ENCODE measurements around the gene LRP2. TPM values are rescaled to one million over a fixed set of nuclear protein-coding genes. Genes with fewer than 3 reads are reported as not detected.

LRP2 gene
- total RNA-seq, 2 donors from 2014 or later, result 0.05 TPM; not detected in 1

GRCh38 chr2:169178804-169179390 is 183.4 kb downstream of the LRP2 start:
- no peaks in the 10 kb centered on the region for H3K36me3 Mint-ChIP-seq
- no peak overlapping the region for H3K27ac Mint-ChIP-seq
- H3K4me3 Mint-ChIP-seq, result no peak overlapping the region
- no peaks in the 10 kb centered on the region for H3K4me1 Mint-ChIP-seq (ENCODE audit: low read depth in 2 of 2)
- no peak for DNase-seq (ENCODE audit: low spot score)
- H3K27me3 Mint-ChIP-seq, result peaks cover 13 to 23% of the 10 kb centered on the region in 2 donors
- no peaks in the 10 kb centered on the region for H3K9me3 Mint-ChIP-seq
- no peak for ATAC-seq

GRCh38 chr2:169178364-169178763 is 184.0 kb downstream of the LRP2 start:
- no peak for ATAC-seq
- peaks cover 13 to 27% of the 10 kb centered on the region in 2 donors for H3K27me3 Mint-ChIP-seq
- H3K9me3 Mint-ChIP-seq, result no peaks in the 10 kb centered on the region
- no peak overlapping the region for H3K27ac Mint-ChIP-seq
- no peak overlapping the region for H3K4me3 Mint-ChIP-seq
- H3K4me1 Mint-ChIP-seq (ENCODE audit: low read depth in 2 of 2), result no peaks in the 10 kb centered on the region
- DNase-seq (ENCODE audit: low spot score), result no peak
- no peaks in the 10 kb centered on the region for H3K36me3 Mint-ChIP-seq

GRCh38 chr2:169175112-169175511 is 187.2 kb downstream of the LRP2 start:
- ATAC-seq, result no peak
- Mint-ChIP-seq H3K4me3 (no peak overlapping the region), H3K9me3 (no peaks in the 10 kb centered on the region), H3K27me3 (peaks cover 18 to 28% of the 10 kb centered on the region in 2 donors), H3K36me3 (no peaks in the 10 kb centered on the region), H3K27ac (no peak overlapping the region), H3K4me1 (ENCODE audit: low read depth in 2 of 2) (no peaks in the 10 kb centered on the region)
- no peak for DNase-seq (ENCODE audit: low spot score)

GRCh38 chr2:169173876-169174275 is 188.5 kb downstream of the LRP2 start:
- Mint-ChIP-seq H3K4me3 (no peak overlapping the region), H3K27me3 (peaks cover 22 to 28% of the 10 kb centered on the region in 2 donors), H3K27ac (no peak overlapping the region), H3K4me1 (ENCODE audit: low read depth in 2 of 2) (no peaks in the 10 kb centered on the region), H3K36me3 (no peaks in the 10 kb centered on the region), H3K9me3 (no peaks in the 10 kb centered on the region)
- no peak for ATAC-seq
- DNase-seq (ENCODE audit: low spot score), result no peak

GRCh38 chr2:169172914-169173313 is 189.4 kb downstream of the LRP2 start:
- Mint-ChIP-seq H3K4me3 (no peak overlapping the region), H3K27ac (no peak overlapping the region), H3K4me1 (ENCODE audit: low read depth in 2 of 2) (no peaks in the 10 kb centered on the region), H3K36me3 (no peaks in the 10 kb centered on the region), H3K27me3 (peaks cover 22 to 25% of the 10 kb centered on the region in 2 donors), H3K9me3 (no peaks in the 10 kb centered on the region)
- DNase-seq (ENCODE audit: low spot score), result no peak
- ATAC-seq, result no peak

- peaks cover 18 to 19% of the 10 kb centered on the region in 2 donors for H3K27me3 Mint-ChIP-seq
- H3K9me3 Mint-ChIP-seq, result no peaks in the 10 kb centered on the region
- H3K4me3 Mint-ChIP-seq, result no peak overlapping the region
- no peak for DNase-seq (ENCODE audit: low spot score)
- no peak for ATAC-seq
- no peaks in the 10 kb centered on the region for H3K36me3 Mint-ChIP-seq
- H3K4me1 Mint-ChIP-seq (ENCODE audit: low read depth in 2 of 2), result no peaks in the 10 kb centered on the region
- no peak overlapping the region for H3K27ac Mint-ChIP-seq
These were observed 190.1 kb downstream of the LRP2 start for GRCh38 chr2:169172151-169172735.

- Mint-ChIP-seq H3K27me3 (peaks cover 12 to 17% of the 10 kb centered on the region in 2 donors), H3K36me3 (no peaks in the 10 kb centered on the region), H3K4me1 (ENCODE audit: low read depth in 2 of 2) (no peaks in the 10 kb centered on the region), H3K9me3 (no peaks in the 10 kb centered on the region), H3K4me3 (no peak overlapping the region), H3K27ac (no peak overlapping the region)
- no peak for ATAC-seq
- no peak for DNase-seq (ENCODE audit: low spot score)
These were observed 196.5 kb downstream of the LRP2 start for GRCh38 chr2:169165791-169166190.

- DNase-seq (ENCODE audit: low spot score) (no peak), ATAC-seq (no peak)
- Mint-ChIP-seq H3K27ac (no peak overlapping the region), H3K4me3 (no peak overlapping the region), H3K36me3 (no peaks in the 10 kb centered on the region), H3K27me3 (peaks cover 18 to 22% of the 10 kb centered on the region in 2 donors), H3K9me3 (no peaks in the 10 kb centered on the region), H3K4me1 (ENCODE audit: low read depth in 2 of 2) (no peaks in the 10 kb centered on the region)
These were observed 198.0 kb downstream of the LRP2 start for GRCh38 chr2:169164311-169164710.

GRCh38 chr2:169162613-169163012 is 199.7 kb downstream of the LRP2 start:
- ATAC-seq, result peak in 1 of 2 donors; percentile 6
- no peak for DNase-seq (ENCODE audit: low spot score)
- no peak overlapping the region for H3K27ac Mint-ChIP-seq
- H3K27me3 Mint-ChIP-seq, result peaks cover 22 to 31% of the 10 kb centered on the region in 2 donors
- H3K36me3 Mint-ChIP-seq, result no peaks in the 10 kb centered on the region
- no peaks in the 10 kb centered on the region for H3K9me3 Mint-ChIP-seq
- no peaks in the 10 kb centered on the region for H3K4me1 Mint-ChIP-seq (ENCODE audit: low read depth in 2 of 2)
- no peak overlapping the region for H3K4me3 Mint-ChIP-seq

- H3K4me1 Mint-ChIP-seq (ENCODE audit: low read depth in 2 of 2), result no peaks in the 10 kb centered on the region
- ATAC-seq (no peak), DNase-seq (ENCODE audit: low spot score) (no peak)
- H3K27me3 Mint-ChIP-seq, result peaks cover 21 to 39% of the 10 kb centered on the region in 2 donors
- no peak overlapping the region for H3K27ac Mint-ChIP-seq
- no peaks in the 10 kb centered on the region for H3K9me3 Mint-ChIP-seq
- H3K36me3 Mint-ChIP-seq, result no peaks in the 10 kb centered on the region
- no peak overlapping the region for H3K4me3 Mint-ChIP-seq
These were observed 201.3 kb downstream of the LRP2 start for GRCh38 chr2:169160926-169161481.

- Mint-ChIP-seq H3K9me3 (no peaks in the 10 kb centered on the region), H3K4me1 (ENCODE audit: low read depth in 2 of 2) (no peaks in the 10 kb centered on the region), H3K27ac (no peak overlapping the region), H3K27me3 (peaks cover 20 to 29% of the 10 kb centered on the region in 2 donors), H3K36me3 (no peaks in the 10 kb centered on the region), H3K4me3 (no peak overlapping the region)
- DNase-seq (ENCODE audit: low spot score), result no peak
- no peak for ATAC-seq
These were observed 202.6 kb downstream of the LRP2 start for GRCh38 chr2:169159686-169160085.

- H3K36me3 Mint-ChIP-seq, result no peaks in the 10 kb centered on the region
- no peaks in the 10 kb centered on the region for H3K4me1 Mint-ChIP-seq (ENCODE audit: low read depth in 2 of 2)
- no peak overlapping the region for H3K27ac Mint-ChIP-seq
- peaks cover 3% of the 10 kb centered on the region for H3K9me3 Mint-ChIP-seq
- DNase-seq (ENCODE audit: low spot score) (no peak), ATAC-seq (no peak)
- peaks cover 20 to 29% of the 10 kb centered on the region in 2 donors for H3K27me3 Mint-ChIP-seq
- no peak overlapping the region for H3K4me3 Mint-ChIP-seq
These were observed 203.5 kb downstream of the LRP2 start for GRCh38 chr2:169158874-169159273.

- ATAC-seq, result no peak
- no peaks in the 10 kb centered on the region for H3K36me3 Mint-ChIP-seq
- no peaks in the 10 kb centered on the region for H3K27me3 Mint-ChIP-seq
- no peaks in the 10 kb centered on the region for H3K9me3 Mint-ChIP-seq
- DNase-seq (ENCODE audit: low spot score), result no peak
- no peaks in the 10 kb centered on the region for H3K4me1 Mint-ChIP-seq (ENCODE audit: low read depth in 2 of 2)
- no peak overlapping the region for H3K4me3 Mint-ChIP-seq
- H3K27ac Mint-ChIP-seq, result no peak overlapping the region
These were observed 216.1 kb downstream of the LRP2 start for GRCh38 chr2:169146220-169146619.

GRCh38 chr2:169143998-169144397 is 218.3 kb downstream of the LRP2 start:
- no peak for ATAC-seq
- Mint-ChIP-seq H3K27ac (no peak overlapping the region), H3K9me3 (no peaks in the 10 kb centered on the region), H3K36me3 (no peaks in the 10 kb centered on the region), H3K4me3 (no peak overlapping the region), H3K27me3 (no peaks in the 10 kb centered on the region), H3K4me1 (ENCODE audit: low read depth in 2 of 2) (no peaks in the 10 kb centered on the region)
- no peak for DNase-seq (ENCODE audit: low spot score)

Data from natural killer cell treated with Interleukin-12 subunit alpha and Interleukin-12 subunit beta and Interleukin-15 and Interleukin-18, amount 100 ng/mL, for 72 hours (primary cell).